BJ (cell line): ENCODE measurements around the gene ZBTB38. TPM values are rescaled to one million over a fixed set of nuclear protein-coding genes. Genes with fewer than 3 reads are reported as not detected.
A peak's percentile ranks its signal among the peaks of the same experiment; 100 is the strongest.

Source experiments
- CTCF ChIA-PET: fragments of 350-600 bp; formaldehyde crosslinking; extraction: SDS; loops from one replicate; lab custom pipeline; 2021; ENCODE audit warnings: antibody characterized with exemption, inconsistent platforms; lab: Yijun Ruan, JAX
- POLR2A ChIA-PET: fragments of 300-600 bp; sonication (Branson Sonifier 250); formaldehyde crosslinking; extraction: SDS; loops from one replicate; lab custom pipeline; 2021; ENCODE audit warnings: antibody characterized with exemption; lab: Charles Lee
- DNase-seq: peaks from one replicate; pipeline ENCODE4 v3.0.0-alpha.2; 2011; ENCODE audit warnings: low read depth
- H3K27me3 ChIP-seq: 2 replicates; pipeline ENCODE4 v1.6.0; 2011; ENCODE audit warnings: low read length; ENCODE audit not compliant: control insufficient read depth, insufficient read depth
- H3K36me3 ChIP-seq: 2 replicates; pipeline ENCODE4 v1.5.1; 2011; ENCODE audit warnings: low read length; ENCODE audit not compliant: control insufficient read depth, insufficient read depth
- H3K4me3 ChIP-seq: 2 replicates; pipeline ENCODE4 v1.5.1; 2011; ENCODE audit warnings: low read depth, mild to moderate bottlenecking, control low read depth, low read length
- polyA plus RNA-seq: library from polyadenylated mRNA; depleted of rRNA; stranded (reverse); fragments of >200 nt; gene quantifications from 2 replicates; pipeline ENCODE4 v1.2.3, GENCODE V29; 2011
- TF ChIP-seq, protein P1 (sequence below): IDR thresholded peaks from 2 replicates; pipeline ENCODE4 v1.5.1; 2011; ENCODE audit warnings: low read depth, mild to moderate bottlenecking, control low read depth, inconsistent platforms, low read length, moderate library complexity; ENCODE audit not compliant: insufficient read depth

The ZBTB38 gene
- polyA plus RNA-seq, 1 experiment = 62.0 TPM

DNA sequence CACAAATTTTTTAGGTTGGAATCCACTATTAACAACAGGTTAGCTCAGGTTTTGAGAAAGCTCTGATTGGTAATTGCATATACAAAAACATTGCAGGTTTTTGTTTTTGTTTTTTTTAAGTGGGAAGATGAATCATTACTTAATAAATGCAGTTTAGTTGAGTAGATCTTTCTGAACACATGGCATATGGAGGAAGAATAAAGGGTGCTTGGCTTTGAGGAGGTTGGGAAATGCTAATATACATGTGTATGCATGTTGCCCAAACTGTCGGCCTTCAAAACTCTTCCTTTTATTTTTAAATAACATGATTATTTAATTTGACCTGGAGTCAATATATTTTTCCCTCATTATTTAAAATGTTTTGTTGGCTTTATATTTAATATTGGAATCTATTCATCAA lies 32.8 kb downstream of the ZBTB38 start:
- Histone ChIP-seq H3K36me3 (peaks cover 13% of the 10 kb centered on the region), H3K4me3 (no peak overlapping the region), H3K27me3 (no peaks in the 10 kb centered on the region)
- ChIA-PET CTCF (interaction anchor here (0.8 to 1.6 kb wide), 5 partner anchors 14 to 170 kb away, joined by 3 to 7 read pairs (median 3); partner anchors contain the start of gene PXYLP1), POLR2A (no interaction called here)
- TF ChIP-seq, protein P1, sequence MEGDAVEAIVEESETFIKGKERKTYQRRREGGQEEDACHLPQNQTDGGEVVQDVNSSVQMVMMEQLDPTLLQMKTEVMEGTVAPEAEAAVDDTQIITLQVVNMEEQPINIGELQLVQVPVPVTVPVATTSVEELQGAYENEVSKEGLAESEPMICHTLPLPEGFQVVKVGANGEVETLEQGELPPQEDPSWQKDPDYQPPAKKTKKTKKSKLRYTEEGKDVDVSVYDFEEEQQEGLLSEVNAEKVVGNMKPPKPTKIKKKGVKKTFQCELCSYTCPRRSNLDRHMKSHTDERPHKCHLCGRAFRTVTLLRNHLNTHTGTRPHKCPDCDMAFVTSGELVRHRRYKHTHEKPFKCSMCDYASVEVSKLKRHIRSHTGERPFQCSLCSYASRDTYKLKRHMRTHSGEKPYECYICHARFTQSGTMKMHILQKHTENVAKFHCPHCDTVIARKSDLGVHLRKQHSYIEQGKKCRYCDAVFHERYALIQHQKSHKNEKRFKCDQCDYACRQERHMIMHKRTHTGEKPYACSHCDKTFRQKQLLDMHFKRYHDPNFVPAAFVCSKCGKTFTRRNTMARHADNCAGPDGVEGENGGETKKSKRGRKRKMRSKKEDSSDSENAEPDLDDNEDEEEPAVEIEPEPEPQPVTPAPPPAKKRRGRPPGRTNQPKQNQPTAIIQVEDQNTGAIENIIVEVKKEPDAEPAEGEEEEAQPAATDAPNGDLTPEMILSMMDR = no peak
- no peak for DNase-seq

DNA sequence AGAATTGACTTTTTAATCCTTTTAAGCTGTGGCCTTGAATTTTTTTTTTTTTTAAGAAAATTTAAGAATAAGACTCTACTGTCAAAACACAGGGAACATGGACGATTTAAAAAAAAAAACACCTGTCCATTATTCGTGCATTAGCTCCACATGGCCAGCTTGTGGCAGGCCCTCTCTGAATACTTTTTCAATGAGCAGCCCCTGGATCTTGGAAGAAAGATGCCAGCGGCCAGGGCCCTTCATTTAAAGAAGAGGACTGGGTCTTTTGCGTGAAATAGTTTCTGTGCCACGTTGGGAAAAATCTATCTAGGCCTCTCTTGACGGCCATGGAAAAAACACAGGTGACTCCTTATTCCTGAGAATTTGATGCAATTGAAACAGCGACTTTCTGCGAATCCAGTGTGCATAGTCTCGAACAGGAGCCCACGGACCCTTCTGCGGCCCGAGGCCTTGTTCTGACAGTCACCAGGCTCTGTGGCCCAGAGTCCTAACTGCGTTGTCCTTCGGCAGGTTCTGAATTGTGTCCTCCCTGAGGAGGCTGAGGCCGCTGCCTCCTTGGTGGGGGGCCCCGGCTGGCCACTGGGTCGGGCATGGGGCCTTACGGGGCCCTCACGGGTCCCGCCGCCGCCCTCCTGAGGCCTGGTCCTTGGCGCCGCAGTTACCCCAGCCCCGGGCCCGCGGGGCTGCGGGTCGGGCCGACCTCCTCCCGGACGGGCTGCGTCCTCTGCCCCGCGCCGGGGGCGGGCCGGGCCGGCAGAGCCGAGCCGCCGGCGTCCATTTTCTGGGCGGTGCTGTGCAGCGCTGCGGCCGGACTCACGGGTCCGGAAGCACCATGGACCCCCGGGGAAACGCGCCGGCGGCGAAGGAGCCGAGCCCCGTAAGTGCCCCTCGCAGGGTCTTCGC lies 33.5 kb downstream of the ZBTB38 start:
- TF ChIP-seq, protein P1 = no peak
- Histone ChIP-seq H3K27me3 (no peaks in the 10 kb centered on the region), H3K4me3 (peak overlapping the region; percentile 43), H3K36me3 (peaks cover 17% of the 10 kb centered on the region)
- POLR2A ChIA-PET = interaction anchor here (0.7 kb wide), 1 partner anchor 19 kb away, joined by 3 read pairs; no protein-coding TSS in a partner anchor
- CTCF ChIA-PET = interaction anchor here (0.6 to 1.6 kb wide), 6 partner anchors 14 to 170 kb away, joined by 3 to 7 read pairs (median 3); partner anchors contain the start of gene PXYLP1
- no peak for DNase-seq

DNA sequence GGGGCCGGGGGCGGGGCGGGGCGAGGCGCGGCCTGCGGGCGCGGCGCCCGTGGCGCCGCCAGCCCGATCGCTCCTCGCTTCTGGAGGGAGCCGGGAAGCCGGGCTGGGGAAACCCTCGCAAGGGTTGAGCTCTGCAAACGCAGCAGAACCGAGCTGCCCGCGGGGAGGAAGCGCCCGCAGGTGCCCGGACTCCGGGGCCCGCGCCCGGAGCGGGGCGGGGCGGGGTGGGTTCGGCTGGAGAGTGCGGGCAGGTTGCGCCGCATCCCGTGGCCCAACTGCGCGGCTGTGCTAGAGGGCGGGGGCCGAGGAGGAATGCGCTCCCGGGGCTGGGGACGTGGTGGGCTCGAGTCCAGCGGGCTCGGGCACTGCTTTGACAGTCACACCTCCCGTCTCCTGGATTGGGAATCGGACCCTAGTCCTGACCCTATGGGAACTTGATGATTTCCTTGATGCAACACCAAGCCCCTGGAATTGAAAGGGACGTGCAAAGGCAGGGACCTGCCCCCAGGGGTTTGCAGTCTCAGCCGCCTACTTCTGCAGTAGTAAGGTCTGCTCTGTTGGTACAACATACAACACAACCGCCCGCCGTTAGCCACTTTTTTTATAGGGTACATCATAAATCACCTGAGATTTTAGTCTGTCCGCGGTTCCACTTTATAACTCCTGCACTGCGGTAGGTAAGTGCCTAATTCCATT lies 34.3 kb downstream of the ZBTB38 start:
- POLR2A ChIA-PET = interaction anchor here (0.6 kb wide), 1 partner anchor 718 kb away, joined by 7 read pairs; no protein-coding TSS in a partner anchor
- TF ChIP-seq, protein P1 = no peak
- no peak for DNase-seq
- CTCF ChIA-PET = interaction anchor here (1.3 to 1.6 kb wide), 3 partner anchors 9 to 54 kb away, joined by 3 to 5 read pairs (median 4); no protein-coding TSS in a partner anchor
- no peaks in the 10 kb centered on the region for H3K27me3 ChIP-seq
- H3K36me3 ChIP-seq = peaks cover 14% of the 10 kb centered on the region
- peak overlapping the region; percentile 43 for H3K4me3 ChIP-seq

DNA sequence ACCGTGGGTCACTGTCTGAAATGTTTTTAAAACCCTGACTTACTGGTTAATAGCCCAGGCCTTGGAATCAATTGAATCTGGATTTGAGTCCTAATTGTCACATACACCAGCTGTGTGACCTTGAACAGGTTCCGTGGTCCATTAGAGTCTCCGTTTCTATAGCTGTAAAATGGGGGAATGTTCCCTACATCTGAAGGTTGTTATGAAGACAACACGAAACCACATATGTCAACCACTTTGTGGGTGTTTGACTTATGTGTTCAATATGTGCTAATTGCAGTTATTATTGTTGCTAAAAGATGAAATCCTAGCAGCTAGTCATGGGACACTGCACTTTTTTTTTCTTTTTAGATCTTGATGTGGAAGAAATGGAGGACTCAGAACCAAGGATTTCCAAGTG lies 35.3 kb downstream of the ZBTB38 start:
- DNase-seq = no peak
- POLR2A ChIA-PET = interaction anchor here (0.6 to 1.0 kb wide), 3 partner anchors 9 to 1597 kb away, joined by 4 to 5 read pairs (median 4); no protein-coding TSS in a partner anchor
- CTCF ChIA-PET = interaction anchor here (1.1 to 4.2 kb wide), 9 partner anchors 9 to 100 kb away, joined by 3 to 18 read pairs (median 5); no protein-coding TSS in a partner anchor

More for the DNA sequence above, 35.3 kb downstream of the ZBTB38 start:
- TF ChIP-seq, protein P1 = no peak
- H3K4me3 ChIP-seq = peak overlapping the region; percentile 43
- no peaks in the 10 kb centered on the region for H3K27me3 ChIP-seq
- peaks cover 16% of the 10 kb centered on the region for H3K36me3 ChIP-seq
